Lower leg skin (tissue), 4 donors: Measurements from ENCODE around the gene MRPL32. TPM values are rescaled to one million over a fixed set of nuclear protein-coding genes. Genes with fewer than 3 reads are reported as not detected.

ENCODE experiments used
- DNase-seq, 2 donors: peaks; one replicate each; pipeline ENCODE4 v3.0.0-alpha.2; 2019; ENCODE audit warnings: low spot score in 2 of 2
- H3K4me3 ChIP-seq: fragments of 200-600 bp; sonication (generic); 2 replicates; pipeline ENCODE4 v1.5.1; 2017; ENCODE audit warnings: mild to moderate bottlenecking, low read depth; ENCODE audit not compliant: poor library complexity, severe bottlenecking
- POLR2A ChIP-seq, 2 donors: fragments of 450-650 bp; IDR thresholded peaks; one replicate each; pipeline ENCODE4 v1.6.1; 2016 to 2017; ENCODE audit warnings: antibody characterized with exemption in 2 of 2, mild to moderate bottlenecking in 1 of 2, moderate library complexity in 1 of 2
- WGBS, 2 donors: methylation state at CpG; one replicate each; pipeline ENCODE4 v1.1.5; 2018; 5-methylcytosine and 5-hydroxymethylcytosine counted together
- intact Hi-C: fragments of 100-400 bp; cut with DNase I; formaldehyde crosslinking; loops from one replicate; pipeline ENCODE4 v1.15.0; 2023; ENCODE audit warnings: low total_unique reads
- total RNA-seq, 4 donors: library from RNA; depleted of rRNA; stranded (reverse); fragments of >200 nt; gene quantifications; one replicate each; pipeline ENCODE4 v1.1.0, GENCODE V29; 2016
- TF ChIP-seq, protein P1 (sequence below), 3 donors: fragments of 450-650 bp; IDR thresholded peaks; one replicate each; pipeline ENCODE4 v1.5.1; 2016; ENCODE audit warnings: antibody characterized with exemption in 3 of 3, mild to moderate bottlenecking in 3 of 3, moderate library complexity in 2 of 3

The MRPL32 gene
- total RNA-seq, 4 donors from 2014 or later: 19.1 to 31.7 (median 25.7) TPM

DNA sequence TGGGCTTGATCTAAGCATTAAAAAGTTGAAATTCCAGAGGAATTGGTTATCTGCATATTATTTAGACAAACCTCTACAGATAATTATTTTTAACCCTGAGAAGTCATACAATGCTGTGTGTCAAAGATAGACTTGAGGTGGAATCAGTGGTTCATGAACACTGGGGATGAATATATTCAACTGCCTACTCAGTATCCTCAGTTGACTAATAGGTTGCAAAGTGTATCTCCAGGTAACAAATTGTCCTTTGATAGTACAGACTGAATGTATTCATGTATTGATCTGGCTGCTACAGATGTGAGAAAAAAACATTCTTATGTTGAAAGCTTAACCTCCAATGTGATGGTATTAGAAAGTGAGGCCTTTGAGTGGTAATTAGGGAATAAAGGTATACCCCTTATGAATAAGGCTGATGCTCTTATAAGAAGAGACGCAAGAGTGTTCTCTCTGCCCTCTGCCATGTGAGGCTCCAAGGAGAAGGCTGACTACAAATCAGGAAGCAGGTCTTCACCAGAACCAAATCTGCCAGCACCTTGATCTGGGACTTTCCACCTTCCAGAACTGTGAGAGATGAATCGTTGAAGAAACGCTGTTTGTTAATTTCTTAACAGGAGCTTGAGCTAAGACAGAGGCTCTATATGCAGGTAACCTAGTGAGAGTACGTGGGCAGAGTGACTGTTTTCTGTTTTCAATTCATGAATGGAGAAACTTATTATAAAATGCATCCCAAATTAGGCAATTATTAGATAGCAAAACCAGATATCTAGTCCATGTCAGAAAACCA lies 7.5 kb downstream of the MRPL32 start:
- no peak overlapping the region for H3K4me3 ChIP-seq
- 79 to 85% methylated on average over 4 of the region's 4 CpGs for WGBS, 2 donors
- no peak for TF ChIP-seq POLR2A (IDR thresholded peaks at IDR 0.05)
- TF ChIP-seq, protein P1, sequence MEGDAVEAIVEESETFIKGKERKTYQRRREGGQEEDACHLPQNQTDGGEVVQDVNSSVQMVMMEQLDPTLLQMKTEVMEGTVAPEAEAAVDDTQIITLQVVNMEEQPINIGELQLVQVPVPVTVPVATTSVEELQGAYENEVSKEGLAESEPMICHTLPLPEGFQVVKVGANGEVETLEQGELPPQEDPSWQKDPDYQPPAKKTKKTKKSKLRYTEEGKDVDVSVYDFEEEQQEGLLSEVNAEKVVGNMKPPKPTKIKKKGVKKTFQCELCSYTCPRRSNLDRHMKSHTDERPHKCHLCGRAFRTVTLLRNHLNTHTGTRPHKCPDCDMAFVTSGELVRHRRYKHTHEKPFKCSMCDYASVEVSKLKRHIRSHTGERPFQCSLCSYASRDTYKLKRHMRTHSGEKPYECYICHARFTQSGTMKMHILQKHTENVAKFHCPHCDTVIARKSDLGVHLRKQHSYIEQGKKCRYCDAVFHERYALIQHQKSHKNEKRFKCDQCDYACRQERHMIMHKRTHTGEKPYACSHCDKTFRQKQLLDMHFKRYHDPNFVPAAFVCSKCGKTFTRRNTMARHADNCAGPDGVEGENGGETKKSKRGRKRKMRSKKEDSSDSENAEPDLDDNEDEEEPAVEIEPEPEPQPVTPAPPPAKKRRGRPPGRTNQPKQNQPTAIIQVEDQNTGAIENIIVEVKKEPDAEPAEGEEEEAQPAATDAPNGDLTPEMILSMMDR (IDR thresholded peaks at IDR 0.05): no peak
- no peak for DNase-seq
- intact Hi-C loops: loop anchor here (5.0 kb wide), 1 partner anchor 323 kb away; no protein-coding TSS in a partner anchor

DNA sequence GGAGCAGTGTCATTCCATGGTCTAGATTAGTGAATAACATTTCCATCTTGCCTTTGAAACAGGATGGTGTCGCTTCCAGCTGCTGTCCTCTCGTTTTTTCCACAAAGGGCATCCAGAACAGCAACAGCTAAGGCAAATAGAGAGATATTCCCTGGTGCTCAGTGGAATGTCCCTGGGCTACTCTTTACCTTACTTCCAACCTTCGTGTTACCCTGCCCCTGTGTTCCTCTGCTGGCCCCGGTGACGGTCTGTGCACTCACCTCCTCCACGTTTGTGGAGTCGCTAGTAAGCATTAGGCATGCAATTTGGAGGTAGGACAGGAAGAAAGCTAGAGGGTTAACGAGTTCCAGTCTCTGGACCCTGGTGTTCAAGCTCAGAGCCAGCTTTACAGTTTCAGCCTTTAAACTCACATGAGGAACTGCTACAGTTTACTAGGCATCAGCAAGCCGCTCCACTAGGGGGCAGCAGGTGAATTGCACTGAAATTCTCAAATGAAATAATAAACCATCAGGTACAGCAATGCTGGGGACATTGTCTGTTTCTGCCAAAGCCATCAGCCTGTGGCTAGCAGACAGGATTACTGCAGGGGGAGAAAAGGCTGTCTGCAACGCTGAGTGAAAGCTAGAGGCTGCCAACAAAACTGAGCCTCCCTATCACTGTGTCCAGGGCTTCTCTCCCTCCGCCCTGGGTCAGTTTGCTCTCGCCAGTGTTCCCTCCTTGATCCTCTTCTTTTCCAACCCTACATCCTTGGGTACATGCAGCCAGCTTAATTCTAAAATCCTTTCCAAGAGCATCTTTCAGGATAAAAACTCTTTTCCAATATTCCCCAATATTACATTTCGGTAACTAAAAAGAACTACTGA lies 9.0 kb downstream of the MRPL32 start:
- WGBS, 2 donors: 51 to 56% methylated on average over 13 of the region's 13 CpGs
- intact Hi-C loops: loop anchor here (5.0 kb wide), 1 partner anchor 321 kb away; no protein-coding TSS in a partner anchor
- TF ChIP-seq, protein P1 (IDR thresholded peaks at IDR 0.05): peak in 1 of 3 donors; percentile 46
- TF ChIP-seq POLR2A (IDR thresholded peaks at IDR 0.05): no peak
- peak; percentile 78 to 93 for DNase-seq
- no peak overlapping the region for H3K4me3 ChIP-seq

DNA sequence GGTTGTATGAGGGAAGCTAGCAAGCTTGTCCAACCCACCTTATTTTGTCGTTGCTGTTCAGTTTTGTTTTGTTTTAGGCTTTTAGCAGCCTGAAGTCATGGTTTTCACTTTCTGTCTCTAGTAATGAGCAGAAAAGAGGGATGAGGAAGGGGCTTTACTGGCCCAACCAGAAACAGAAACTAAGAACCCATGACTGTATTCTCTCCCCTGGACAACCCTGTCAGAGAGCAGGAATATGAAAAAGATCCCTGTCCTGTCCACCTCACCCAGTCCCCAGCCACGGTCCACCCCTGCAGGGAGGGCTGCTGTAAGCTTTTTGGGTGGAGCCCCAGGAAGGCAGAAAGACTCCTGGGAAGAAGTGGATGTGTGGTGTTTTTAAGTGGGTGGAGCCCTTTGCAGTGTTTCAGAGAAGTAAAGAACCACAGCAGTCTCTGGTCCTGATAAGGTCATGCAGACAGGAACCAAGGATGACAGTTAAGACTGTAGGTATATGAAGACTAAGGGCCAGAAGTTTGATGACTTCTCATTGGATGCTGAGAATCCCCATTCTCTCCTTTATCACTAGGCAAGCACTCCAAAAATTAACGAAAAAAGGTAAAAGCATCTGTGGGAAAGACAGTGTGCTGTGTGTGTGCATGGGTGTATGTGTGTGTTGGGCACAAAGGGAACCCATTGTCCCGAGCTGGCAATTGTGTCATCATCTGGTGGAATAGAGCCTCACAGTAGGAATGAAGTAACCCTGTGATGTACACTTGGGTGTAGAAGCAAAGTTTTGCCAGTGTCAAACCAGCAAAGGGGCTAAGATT lies 13.8 kb downstream of the MRPL32 start:
- H3K4me3 ChIP-seq: no peak overlapping the region
- no peak for DNase-seq
- no peak for TF ChIP-seq POLR2A (IDR thresholded peaks at IDR 0.05)
- TF ChIP-seq, protein P1 (IDR thresholded peaks at IDR 0.05): no peak
- intact Hi-C loops: no loop called here
- 27 to 33% methylated on average over 3 to 4 of the region's 4 CpGs for WGBS, 2 donors

DNA sequence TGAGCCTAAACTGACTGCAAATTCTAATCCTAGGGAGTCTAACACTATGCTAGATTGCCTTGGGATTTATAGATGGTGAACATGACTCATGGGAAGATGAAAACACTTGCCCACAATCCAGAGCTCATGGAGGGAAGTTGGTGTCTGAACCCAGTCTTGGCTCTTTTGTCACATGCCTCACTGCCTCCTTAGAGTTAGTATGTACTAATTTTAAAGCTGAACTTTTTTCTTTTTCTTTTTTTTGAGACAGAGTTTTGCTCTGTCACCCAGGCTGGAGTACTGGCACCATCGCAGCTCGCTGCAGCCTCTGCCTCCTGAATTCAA lies 14.4 kb downstream of the MRPL32 start:
- 97 to 98% methylated on average over 2 of the region's 2 CpGs for WGBS, 2 donors
- TF ChIP-seq POLR2A (IDR thresholded peaks at IDR 0.05): no peak
- TF ChIP-seq, protein P1 (IDR thresholded peaks at IDR 0.05): no peak
- intact Hi-C loops: no loop called here
- DNase-seq: no peak
- no peak overlapping the region for H3K4me3 ChIP-seq

DNA sequence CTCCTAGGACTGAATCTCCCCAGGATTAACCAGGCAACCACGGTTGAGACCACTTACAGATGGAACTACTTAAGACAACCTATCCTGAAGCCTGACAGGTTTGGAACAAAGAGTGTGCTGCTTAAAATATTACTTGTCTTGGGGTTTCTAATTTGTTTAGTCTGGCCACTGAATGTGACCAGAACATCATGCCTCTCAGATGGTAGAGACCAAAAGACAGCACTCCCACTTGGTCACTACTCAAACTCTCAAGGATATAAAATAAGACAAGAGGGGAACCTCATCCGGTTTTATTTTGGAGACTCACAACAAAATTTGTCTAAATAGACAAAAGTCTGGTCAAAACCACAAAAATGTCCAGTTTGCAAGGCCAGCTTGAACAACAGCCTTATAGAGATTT lies 15.3 kb downstream of the MRPL32 start:
- 69 to 74% methylated on average over 2 of the region's 2 CpGs for WGBS, 2 donors
- intact Hi-C loops: no loop called here
- no peak for DNase-seq
- TF ChIP-seq POLR2A (IDR thresholded peaks at IDR 0.05): no peak
- TF ChIP-seq, protein P1 (IDR thresholded peaks at IDR 0.05): no peak
- no peak overlapping the region for H3K4me3 ChIP-seq
